Measurements from ENCODE around the gene CRYBB3.

DNA sequence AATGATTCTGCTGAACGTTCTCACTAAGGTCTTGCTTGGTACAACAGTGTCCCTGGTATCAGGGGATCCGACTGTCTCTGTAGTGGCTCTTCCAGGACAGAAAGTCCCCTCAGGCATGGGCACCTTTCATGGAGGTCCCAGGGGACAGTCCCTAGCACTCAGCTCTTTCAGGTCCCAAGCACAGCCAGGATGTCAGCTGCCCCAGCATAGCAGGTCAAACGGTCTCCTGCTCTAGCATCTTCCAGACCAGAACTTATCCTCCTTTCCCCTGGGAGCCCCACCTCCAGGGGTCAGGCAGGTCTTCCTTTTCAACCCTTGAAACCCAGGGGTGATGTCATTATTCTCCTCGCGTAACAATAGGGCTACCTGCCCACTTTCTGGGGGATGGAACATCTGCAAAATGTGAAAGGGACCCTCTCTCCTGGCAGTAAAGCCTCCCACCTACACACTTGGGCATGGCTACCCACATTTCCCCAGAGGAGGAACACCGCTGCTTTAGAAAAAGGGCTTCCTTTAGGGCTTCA lies 24.7 kb upstream of the CRYBB3 start:
- no peak for TF ChIP-seq POLR2A (IDR thresholded peaks at IDR 0.05)
- TF ChIP-seq CTCF (IDR thresholded peaks at IDR 0.05), result no peak

All from lower leg skin (tissue), 3 donors.